GM19238 (cell line): ENCODE data around the gene ACBD7.

Source experiments
- DNase-seq: peaks from one replicate; pipeline ENCODE4 v3.0.0; 2011; ENCODE audit warnings: low spot score; ENCODE audit not compliant: insufficient read length

Gene ACBD7

GRCh38 chr10:15092855-15093408 is 4.4 kb upstream of the ACBD7 start:
- no peak for DNase-seq

- no peak for DNase-seq
These were observed 2.8 kb upstream of the ACBD7 start for GRCh38 chr10:15091418-15091817.

GRCh38 chr10:15084502-15084922 is 4.1 kb downstream of the ACBD7 start:
- no peak for DNase-seq

- DNase-seq: no peak
These were observed 4.7 kb downstream of the ACBD7 start for GRCh38 chr10:15083674-15084501.

GRCh38 chr10:15075421-15075820 is 13.2 kb downstream of the ACBD7 start:
- no peak for DNase-seq

- no peak for DNase-seq
These were observed 16.2 kb downstream of the ACBD7 start for GRCh38 chr10:15072358-15072757.

- no peak for DNase-seq
These were observed 19.3 kb downstream of the ACBD7 start for GRCh38 chr10:15069230-15069629.

GRCh38 chr10:15068802-15069201 is 19.8 kb downstream of the ACBD7 start:
- no peak for DNase-seq

- no peak for DNase-seq
These were observed 21.4 kb downstream of the ACBD7 start for GRCh38 chr10:15067154-15067553.

GRCh38 chr10:15060638-15061037 is 27.9 kb downstream of the ACBD7 start:
- DNase-seq: no peak

- no peak for DNase-seq
These were observed 28.7 kb downstream of the ACBD7 start for GRCh38 chr10:15059914-15060313.

GRCh38 chr10:15058689-15059088 is 29.9 kb downstream of the ACBD7 start:
- DNase-seq: no peak

- no peak for DNase-seq
These were observed 35.5 kb downstream of the ACBD7 start for GRCh38 chr10:15053061-15053460.

GRCh38 chr10:15052121-15052520 is 36.5 kb downstream of the ACBD7 start:
- DNase-seq: no peak

GRCh38 chr10:15049533-15049932 is 39.0 kb downstream of the ACBD7 start:
- DNase-seq: no peak

- DNase-seq: no peak
These were observed 42.0 kb downstream of the ACBD7 start for GRCh38 chr10:15046626-15047025.

- no peak for DNase-seq
These were observed 43.2 kb downstream of the ACBD7 start for GRCh38 chr10:15045380-15045779.

- DNase-seq: no peak
These were observed 44.9 kb downstream of the ACBD7 start, which contains the start of gene OLAH for GRCh38 chr10:15043674-15044073. Gene OLAH, plus strand, starts transcription at chr10:15043943. Its CDS starts 3,346 bp downstream, at chr10:15047289.

GRCh38 chr10:15038416-15038815 is 50.2 kb downstream of the ACBD7 start:
- no peak for DNase-seq

- no peak for DNase-seq
These were observed 50.9 kb downstream of the ACBD7 start for GRCh38 chr10:15037691-15038090.

- DNase-seq: no peak
These were observed 52.9 kb downstream of the ACBD7 start for GRCh38 chr10:15035385-15036301.

- no peak for DNase-seq
These were observed 60.8 kb downstream of the ACBD7 start for GRCh38 chr10:15027741-15028140.
